ENCODE measurements around the gene CASP9.
A peak's percentile ranks its signal among the peaks of the same experiment; 100 is the strongest.
"Not testable (repeated sequence)": the region's sequence is repeated elsewhere in the genome, so short reads cannot be mapped to it uniquely, and the experiment has no call there.

Gene CASP9

DNA sequence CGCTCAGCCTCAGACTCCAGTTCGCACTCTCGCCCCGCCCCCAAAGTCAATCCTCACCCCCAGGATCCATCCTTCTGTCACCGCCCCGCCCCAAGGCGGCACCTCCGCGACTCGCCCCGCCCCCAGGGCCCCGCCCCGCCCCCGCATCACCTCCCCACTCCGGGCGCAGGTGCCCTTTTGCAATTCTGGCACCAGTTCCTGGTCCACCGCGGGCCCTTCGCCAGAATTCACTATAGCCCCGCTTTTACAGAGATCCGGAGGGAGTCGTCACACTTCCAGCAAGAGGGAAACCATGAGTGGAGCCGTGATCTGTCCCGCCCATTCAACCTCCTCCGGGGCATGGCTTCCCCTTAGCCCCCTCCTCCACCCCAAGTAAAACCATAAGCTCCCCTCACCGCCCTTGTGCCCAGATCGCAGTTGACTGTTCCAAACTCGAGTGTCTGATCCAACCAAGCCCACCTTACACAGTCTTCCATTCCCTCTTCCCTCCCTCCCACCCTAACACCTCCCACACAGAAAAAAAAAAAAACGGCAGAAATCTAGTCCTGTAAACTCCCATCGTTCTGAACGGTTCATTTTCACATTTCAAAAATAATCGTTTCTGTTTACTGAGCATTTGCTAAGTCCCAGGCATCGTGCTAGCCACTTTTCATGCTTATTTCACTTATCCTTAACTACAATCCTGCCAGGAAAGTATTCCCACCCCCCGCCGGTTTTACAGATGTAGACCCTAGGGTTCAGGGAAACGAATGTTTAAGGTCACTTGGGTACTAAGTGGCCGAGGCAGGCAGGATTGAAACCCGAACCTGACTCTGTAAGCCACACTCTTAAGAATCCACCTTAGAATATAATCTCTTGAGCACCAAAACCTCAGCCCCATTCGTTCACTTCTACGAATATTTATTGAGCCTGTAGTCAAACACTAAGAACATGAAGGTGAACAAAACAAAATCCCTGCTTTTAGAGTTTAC is 1.3 kb upstream of the CASP9 start:
- no peak for DNase-seq

DNA sequence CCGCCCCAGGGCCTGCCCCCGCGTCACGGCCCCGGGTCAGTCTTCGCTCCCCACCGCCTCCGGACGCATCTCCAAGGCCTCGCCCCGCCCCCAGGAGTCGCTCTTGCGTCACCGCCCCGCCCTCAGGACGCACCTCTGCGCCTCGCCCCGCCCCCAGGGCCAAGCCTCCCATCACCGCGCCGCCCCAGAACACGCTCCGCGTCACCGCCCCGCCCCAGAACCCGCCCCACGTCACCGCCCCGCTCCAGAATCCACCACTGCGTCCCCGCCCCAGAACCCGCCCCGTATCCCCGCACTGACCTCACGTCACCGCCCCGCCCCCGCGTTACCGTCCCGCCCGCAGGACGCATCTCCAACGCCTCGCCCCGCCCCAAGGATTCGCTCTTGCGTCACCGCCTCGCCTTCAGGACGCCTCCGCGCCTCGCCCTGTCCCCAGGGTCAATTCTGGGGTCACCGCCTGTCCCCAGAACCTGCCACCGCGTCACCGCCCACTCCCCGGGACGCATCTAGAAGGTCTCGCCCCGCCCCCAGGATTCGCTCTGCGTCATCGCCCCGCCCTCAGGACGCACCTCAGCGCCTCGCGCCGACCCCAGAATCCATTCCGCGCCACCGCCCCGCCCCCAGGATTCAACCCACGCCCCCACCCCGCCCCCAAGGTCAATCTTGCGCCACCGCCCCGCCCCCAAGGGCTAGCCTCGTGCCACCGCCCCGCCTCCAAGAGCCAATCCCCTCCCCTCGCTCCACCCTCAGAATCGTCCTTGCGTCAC is 451 bp upstream of the CASP9 start:
- DNase-seq = peak; percentile 100

DNA sequence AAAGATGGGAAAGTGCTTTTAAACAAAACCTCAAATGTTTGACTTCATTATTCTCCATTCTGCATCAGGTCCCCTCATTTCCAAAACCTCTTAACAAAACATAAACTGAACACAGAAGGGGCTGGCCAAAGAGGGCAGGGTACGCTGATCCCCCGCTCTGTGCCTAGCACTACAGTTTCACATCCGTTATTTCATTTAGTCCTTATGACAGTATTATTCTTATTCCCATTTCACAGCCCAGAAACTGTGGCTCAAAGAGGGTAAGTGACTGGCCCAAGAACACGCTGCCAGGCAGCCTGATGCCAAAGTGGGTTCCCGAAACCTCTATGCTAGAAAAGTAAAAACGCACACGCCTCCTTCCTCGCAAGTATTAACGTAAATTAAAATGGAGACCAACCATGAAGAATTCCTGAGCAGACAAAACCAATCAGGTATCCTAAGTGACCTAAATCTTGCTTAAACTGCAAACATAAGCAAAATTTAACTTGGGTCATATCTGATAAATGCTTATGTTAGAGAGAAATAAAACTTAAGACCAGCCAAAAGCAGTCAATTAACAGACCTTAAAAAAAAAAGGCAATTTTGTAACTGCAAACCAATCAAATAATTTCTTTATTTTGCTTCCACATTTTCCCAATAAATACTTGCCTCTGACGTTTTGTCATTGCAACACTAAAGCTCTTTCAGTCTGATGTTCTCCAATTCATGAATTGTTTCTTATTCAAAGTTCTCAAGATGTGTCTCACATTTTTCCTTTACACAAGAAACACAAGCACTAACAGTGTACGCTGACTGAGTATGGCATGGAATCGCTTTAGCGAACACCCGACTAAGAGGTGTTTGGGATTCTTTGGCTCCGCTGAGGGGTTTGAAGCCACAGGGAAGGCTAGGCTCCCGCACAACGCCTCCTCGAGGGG is 653 bp downstream of the CASP9 start:
- DNase-seq = no peak

DNA sequence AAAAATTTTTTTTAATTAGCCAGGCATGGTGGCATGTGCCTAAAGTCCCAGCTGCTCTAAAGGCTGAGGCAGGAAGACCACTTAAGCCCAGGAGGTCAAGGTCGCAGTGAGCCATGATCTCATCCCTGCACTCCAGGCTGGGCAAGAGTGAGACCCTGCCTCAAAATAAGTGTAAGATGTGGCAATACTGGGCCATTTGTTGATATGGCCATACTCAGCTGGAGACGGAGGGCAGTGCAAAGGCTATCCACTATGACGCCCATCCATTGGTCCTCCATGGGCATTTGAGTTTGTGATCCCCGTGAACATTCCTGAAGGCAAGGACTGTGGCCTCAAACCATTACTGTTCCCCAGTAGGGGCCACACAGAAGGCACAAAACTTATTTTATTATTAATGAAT is 1.5 kb downstream of the CASP9 start:
- no peak for DNase-seq

DNA sequence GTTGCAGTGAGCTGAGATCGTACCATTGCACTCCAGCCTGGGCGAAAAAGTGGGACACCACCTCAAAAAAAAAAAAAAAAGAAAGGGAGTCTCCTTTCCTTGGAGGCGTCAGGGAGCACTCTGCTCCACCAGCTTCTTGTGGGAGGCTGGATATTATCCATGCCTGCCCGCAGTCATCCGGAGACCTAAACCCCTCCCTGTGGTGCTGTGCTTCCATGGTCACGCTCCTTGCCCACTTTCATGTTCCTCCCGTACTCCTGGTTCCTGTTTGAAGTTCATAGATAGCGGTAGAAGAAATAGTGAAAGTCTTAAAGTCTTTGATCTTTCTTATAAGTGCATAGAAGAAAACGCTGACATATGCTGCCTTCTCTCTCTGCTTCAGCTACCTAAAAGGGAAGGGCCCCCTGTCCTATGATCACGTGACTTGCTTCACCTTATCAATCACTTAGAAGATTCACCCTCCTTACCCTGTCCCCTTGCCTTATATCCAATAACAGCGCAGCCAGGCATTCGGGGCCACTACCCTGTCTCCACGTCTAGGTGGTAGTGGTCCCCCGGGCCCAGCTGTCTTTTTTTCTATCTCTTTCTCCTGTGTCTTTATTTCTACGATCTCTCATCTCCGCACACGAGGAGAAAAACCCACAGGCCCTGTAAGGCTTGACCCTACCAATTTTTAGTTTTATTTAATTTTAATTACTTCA is 2.7 kb downstream of the CASP9 start:
- not testable (repeated sequence) for DNase-seq

DNA sequence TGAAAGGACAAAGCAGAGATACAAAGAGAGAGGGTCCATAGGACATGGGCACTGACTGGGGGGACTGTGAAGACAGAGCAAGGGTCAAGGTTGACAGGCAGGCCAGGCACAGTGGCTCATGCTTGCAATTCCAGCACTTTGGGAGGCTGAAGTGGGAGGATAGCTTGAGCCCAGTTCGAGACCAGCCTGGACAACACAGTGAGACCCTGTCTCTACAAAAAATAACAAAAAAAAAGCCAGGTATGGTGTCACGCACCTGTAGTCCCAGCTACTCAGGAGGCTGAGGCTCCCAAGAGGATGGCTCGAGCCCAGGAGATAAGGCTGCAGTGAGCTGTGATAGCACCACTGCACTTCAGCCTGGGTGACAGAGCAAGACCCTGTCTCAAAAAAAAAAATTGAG is 4.4 kb downstream of the CASP9 start:
- no peak for DNase-seq

DNA sequence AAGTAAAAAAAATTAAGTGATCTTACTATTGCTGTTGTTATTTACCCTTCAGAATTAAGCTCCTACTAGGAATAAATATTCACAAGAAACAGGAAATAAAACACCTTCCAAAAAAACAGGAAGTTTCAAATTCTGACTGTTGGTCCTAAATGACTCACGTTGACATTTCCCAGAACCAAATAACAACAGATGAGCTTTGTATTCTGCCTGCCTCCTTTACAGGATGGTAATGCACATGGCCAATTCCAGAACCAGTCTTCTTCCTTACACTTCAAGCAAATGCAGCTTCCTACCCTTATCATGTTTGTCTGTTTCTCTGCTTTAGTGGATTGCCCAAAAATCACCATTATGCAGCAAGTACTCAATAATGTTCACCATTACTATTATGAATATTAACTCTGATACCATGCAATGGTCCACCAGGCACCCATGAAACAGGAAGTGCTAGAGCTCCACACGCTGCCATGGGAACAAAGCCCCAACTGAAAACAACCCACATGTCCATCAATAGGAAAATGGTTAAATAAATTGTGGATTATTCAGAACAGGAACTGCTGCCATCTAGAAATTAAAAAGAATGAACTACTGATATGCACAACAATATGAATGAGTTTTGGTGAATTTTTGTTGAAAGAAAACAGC is 8.9 kb downstream of the CASP9 start:
- DNase-seq = no peak

DNA sequence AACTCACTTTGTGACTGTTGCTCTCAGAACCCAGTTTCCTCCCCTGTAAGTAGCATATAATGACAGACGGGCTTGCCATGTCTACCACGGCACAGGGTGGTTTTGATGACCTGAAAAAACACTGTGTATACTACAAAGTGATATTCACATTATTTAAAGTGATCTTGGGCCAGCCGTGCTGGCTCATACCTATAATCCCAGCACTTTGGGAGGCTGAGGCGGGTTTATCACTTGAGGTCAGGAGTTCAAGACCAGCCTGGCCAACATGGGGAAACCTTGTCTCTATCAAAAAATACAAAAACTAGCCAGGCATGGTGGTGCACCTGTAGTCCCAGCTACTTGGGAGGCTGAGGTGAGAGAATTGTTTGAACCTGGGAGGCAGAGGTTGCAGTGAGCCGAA is 9.5 kb downstream of the CASP9 start:
- DNase-seq = not testable (repeated sequence)

DNA sequence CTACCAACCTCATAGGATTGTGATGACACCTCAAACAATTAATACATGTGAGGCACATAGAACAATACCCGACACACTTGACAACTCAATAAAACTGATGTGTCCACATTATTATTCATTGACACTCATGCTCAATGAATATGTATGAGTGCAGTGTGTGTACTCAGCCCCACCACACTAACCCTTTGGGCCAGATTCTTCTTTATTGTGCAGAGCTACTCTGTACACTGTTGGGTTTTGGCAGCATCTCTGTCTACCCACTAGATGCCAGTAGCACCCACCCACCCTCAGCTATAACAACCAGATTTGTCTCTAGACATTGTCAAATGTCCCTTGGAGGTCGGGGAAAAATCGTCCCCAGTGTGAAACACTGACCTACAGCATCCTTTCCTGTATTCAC is 10.1 kb downstream of the CASP9 start:
- no peak for DNase-seq

DNA sequence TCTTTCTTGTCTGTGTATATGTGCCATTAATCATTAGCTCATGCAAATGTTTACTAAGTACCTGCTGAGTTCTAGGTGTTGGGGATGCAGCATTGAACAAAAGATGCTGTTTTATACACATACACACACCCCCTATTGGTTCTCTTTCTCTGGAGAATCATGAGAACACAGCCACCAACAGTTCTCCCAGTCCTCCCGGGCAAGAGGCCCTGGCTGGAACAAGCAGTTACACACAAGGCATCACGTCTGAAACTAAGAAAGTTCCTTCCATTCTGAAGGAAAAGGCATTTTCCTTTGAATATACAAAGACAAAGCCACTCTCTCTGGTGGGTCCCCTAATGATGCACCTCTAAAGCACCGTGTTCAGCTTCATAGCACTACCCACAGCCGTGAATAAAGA is 10.8 kb downstream of the CASP9 start:
- no peak for DNase-seq

DNA sequence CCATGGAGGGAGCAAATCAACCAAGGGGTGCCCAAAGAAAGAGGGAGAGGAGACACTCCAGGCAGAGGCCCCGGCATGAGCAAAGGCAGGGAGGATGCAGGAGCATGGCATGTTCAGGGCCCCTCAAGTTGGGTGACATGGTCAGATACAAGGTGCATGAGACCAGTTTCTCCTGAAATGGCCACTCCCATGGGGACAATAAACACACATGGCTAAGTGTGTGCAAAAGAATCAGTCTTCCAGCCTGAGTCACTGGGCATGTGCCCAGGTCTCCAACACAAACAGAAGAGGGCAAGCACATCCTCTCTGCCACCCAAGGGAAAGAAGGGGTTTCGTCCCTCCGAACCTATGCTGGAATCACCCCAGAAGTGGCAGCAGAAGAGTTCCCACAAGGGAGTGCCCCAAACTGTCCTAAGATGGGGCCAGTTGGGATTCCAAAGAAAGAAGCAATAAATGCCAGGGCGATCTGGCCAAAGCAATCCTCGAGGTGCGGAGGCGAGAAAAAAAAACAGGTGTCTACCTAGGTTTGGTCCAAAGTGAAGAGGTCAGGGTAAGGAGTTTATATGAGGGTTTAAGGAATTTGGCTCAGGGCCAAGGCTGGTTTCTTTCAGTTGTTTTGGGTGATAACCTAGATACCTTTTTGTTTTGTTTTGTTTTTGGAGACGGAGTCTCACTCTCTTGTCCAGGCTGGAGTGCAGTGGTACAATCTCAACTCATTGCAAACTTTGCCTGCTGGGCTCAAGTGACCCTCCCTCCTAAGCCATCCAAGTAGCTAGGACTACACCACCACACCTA is 13.2 kb downstream of the CASP9 start:
- DNase-seq = no peak

DNA sequence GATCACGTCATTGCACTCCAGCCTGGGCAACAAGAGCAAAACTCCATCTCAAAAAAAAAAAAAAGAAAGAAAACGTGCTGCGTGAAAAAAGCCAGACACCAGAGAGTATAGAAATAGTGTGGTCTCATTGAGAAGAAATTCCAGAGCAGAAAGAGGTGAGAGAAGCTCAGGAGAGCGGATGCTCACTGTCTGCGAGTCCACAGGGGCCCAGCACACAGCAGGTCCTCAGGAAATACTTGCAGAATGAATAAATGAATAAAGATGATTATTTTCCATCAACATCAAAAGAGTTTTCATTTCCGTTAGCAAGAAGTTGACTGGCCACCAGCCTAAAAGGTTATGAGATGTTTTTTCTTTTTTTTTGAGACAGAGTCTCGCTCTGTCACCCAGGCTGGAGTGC is 14.4 kb downstream of the CASP9 start:
- DNase-seq = no peak

DNA sequence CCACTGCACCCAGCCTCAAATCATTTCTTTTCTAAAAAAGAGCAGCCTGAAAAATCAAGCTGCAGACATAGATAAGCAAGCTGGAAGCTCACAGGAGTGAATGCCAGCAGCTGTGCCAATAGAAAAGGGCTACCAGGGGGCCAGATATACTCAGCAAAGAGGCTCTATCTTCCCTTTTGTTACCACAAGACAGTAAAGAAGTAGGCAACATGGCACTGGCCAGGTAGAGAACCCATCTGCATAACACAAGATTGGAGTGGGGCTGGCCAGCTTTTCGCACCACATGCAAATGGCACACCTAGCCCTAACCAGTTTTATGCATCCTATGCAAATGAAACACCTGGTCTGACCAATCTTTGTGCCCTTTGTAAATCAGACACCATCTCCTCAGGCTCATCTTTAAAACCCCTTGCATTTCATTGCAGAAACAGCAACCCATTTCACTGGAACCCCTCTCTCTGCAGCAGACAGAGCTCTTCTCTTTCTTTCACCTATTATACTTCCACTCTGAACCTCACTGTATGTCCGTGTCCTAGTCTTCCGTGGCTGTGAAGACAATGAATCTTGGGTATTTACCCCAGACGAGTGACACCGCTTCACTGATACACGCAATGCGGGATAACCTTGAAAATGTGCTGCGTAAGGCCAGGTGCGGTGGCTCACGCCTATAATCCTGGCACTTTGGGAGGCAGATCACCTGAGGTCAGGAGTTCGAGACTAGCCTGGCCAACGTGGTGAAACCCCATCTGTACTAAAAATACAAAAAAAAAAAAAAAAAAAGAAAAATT is 15.1 kb downstream of the CASP9 start:
- DNase-seq = no peak

DNA sequence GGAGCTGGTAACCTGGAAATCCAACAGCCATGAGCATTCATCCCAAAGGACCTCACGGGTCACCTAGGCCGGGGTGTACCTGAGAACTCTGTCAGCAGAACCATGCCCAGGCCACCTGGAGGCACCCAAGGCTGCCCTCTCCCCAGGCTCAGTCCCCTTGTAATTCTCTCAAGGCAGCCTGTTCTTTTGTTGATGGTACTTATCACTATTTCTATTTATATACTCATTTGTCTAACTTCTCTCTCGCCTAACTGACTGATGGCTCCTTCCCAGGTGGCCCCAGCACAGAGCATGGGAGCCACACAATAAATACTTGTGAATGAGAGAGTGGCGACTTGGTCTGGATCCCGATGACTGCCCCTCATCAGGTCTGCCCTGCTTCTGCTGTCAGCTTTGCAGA is 16.7 kb downstream of the CASP9 start:
- DNase-seq = no peak

DNA sequence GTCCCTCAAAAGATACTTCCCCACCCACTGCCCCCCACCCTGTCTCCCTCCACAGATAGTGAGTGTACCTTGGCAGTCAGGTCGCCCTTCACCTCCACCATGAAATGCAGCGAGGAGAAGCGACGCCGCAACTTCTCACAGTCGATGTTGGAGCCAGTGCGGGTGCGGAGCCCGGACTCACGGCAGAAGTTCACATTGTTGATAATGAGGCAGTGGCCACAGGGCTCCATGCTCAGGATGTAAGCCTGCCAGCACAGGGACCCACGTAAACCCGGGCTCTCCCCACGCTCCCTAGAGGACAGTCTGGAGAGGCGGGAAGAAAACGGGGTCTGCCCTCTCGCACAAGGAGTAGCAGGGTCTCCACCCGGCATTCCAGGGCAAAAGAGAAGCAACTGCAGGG is 17.2 kb downstream of the CASP9 start:
- DNase-seq = no peak

DNA sequence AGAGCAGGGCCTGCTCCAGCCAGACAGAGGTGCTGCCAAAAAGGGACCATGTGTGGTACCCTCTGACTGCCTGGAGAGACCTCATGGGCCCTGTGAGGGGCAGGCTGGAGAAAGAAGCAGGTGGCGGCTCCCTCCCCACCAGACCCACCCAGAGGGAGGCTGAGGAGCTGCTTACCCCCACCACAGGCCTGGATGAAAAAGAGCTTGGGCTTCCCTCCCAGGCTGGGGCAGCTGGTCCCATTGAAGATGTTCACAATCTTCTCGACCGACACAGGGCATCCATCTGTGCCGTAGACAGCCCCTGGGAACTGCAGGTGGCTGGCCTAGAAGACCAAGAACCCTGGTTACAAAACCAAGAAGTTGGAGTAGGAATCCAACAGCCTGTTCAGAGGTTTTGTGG is 19.6 kb downstream of the CASP9 start:
- DNase-seq = no peak

DNA sequence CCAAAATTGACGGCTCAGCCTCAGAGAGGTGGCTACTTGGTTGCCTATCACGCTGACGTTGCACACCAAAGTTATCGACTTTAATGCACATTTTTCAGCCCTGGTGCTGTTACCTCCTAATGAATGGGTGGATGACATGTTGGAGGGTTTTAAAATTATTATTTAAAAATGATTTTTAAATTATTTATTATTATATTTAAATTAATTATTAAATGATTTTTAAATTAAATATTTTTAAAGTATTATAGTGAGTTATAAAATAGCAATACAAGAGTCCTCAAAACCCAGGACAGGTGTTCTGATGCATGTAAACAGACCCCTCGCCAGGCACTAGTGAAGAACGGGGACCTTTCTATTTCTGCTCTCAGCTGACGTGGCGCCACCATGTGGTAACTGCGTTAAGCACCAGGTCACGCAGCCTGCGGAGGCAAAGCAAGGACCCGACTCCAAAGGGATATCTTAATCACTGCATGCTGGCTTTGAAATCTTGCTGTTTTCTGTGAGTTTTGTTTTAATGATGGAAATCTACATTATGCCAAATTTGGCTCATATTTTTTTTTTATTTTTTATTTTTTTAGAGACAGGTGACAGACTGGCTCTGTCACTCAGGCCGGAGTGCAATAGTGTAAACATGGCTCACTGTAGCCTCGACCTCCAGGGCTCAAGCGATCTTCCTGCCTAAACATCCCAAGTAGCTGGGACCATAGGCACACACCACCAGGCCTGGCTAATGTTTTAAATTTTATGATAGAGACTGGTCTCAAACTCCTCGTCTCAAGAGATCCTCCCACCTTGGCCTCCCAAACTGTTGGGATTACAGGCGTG is 22.6 kb downstream of the CASP9 start:
- DNase-seq = peak; percentile 37

DNA sequence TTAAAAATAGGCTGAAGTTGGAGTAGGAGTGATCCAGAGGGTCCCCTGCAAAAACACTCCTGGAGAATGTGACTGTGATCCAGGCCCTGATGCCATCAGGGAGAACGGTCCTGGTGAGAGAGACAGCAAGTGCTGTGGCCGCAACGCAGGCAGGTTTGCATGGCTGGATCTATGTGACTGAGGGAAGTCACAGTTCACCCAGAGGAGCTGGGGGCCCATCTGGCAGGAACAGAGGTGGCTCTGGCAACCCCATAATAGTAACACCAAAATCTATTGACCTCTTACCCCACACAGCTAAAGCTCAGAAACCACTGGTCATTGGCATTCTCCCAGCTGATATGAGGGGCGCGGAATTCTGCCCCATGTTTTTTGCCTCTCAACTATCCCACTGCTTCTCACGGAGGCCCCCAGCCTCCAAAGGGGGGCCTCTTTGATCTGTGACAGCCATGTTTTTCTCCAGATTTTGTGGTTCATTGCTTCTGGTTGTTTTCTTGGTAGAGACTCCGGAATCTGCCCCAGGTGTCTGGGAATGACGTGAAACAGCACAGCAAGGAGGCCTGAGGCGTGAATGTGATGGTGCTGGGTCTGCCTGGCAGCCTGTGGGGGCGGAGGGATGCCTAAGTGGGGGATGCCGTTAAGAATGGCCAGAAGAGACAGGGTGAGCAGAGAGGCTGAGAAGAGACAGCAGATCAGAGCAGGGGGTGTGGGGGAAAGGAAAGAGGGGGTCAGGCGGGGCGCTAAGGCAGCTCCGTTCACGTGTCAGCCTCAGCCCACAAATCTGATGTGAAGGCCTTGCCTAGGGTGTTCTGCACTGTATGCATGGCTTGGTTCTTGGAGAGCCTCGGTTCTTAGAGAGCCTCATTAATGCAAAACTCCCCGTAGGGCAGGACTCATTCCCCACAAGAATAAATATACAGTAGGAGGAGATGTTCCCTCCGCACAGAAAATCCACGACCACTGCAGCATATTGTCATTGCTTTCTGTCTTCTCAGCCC is 23.5 kb downstream of the CASP9 start:
- DNase-seq = no peak

Measured in T-helper 9 cell (primary cell).